ENCODE results near the gene HTR3D.

HTR3D gene

DNA sequence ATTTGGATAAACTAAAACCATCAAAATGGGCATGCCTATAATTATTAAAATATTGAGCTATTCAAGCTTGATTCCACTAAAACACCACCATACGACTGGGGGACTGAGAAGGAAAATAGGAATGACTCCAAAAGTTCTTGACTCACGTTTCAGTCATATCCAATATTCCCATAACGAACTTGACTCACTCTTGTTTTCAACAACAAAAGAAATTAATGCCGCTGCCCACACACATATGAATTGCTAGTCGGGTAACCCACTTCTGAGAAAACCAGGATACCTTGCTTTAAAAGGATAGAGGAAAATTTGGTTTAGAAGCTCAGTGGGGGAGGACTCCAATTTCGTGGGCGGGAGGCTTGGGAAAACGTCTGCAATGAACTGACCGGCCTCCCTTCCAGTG lies 26.5 kb downstream of the HTR3D start:
- Histone ChIP-seq H3K27me3 (ENCODE audit: control insufficient read depth, low read length) (no peaks in the 10 kb centered on the region), H3K9me2 (replicated peaks; ENCODE audit: control insufficient read depth, low read length) (no peaks in the 10 kb centered on the region), H3K36me3 (ENCODE audit: control insufficient read depth, low read length) (no peaks in the 10 kb centered on the region), H3K27ac (ENCODE audit: low read depth, low read length) (no peak overlapping the region), H3K4me2 (ENCODE audit: low read length) (no peak overlapping the region), H3K4me1 (ENCODE audit: control insufficient read depth, low read length) (no peaks in the 10 kb centered on the region), H3F3A (ENCODE audit: control insufficient read depth, insufficient read depth) (no peaks in the 10 kb centered on the region), H4K20me1 (ENCODE audit: control insufficient read depth, insufficient read depth, low read depth, low read length) (no peaks in the 10 kb centered on the region), H3K4me3 (ENCODE audit: low read length) (no peak overlapping the region), H3K79me2 (ENCODE audit: control insufficient read depth, low read length) (no peaks in the 10 kb centered on the region), H3K9me3 (ENCODE audit: control insufficient read depth, insufficient read depth, low read length) (no peaks in the 10 kb centered on the region)
- TF ChIP-seq EZH2phosphoT487 (IDR thresholded peaks at IDR 0.05; ENCODE audit: borderline replicate concordance, low read length) = no peak
- TF ChIP-seq, protein P1, sequence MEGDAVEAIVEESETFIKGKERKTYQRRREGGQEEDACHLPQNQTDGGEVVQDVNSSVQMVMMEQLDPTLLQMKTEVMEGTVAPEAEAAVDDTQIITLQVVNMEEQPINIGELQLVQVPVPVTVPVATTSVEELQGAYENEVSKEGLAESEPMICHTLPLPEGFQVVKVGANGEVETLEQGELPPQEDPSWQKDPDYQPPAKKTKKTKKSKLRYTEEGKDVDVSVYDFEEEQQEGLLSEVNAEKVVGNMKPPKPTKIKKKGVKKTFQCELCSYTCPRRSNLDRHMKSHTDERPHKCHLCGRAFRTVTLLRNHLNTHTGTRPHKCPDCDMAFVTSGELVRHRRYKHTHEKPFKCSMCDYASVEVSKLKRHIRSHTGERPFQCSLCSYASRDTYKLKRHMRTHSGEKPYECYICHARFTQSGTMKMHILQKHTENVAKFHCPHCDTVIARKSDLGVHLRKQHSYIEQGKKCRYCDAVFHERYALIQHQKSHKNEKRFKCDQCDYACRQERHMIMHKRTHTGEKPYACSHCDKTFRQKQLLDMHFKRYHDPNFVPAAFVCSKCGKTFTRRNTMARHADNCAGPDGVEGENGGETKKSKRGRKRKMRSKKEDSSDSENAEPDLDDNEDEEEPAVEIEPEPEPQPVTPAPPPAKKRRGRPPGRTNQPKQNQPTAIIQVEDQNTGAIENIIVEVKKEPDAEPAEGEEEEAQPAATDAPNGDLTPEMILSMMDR (IDR thresholded peaks at IDR 0.05; ENCODE audit: low read depth, low read length, poor library complexity, severe bottlenecking) = no peak

DNA sequence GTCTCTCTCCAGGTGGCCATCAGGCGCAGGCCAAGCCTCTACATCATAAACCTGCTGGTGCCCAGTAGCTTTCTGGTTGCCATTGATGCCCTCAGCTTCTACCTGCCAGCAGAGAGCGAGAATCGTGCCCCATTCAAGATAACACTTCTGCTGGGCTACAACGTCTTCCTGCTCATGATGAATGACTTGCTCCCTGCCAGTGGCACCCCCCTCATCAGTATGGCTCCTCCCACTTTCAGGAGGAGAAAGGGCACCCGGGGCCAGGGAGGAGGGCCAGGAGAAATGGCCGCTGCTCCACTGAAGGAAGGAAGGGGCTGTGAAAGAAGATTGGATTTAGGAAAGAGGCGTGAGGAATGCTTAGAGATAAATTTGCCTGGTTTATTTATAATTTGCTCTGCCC lies 27.9 kb downstream of the HTR3D start:
- no peak overlapping the region for H3K4me2 ChIP-seq (ENCODE audit: low read length)
- TF ChIP-seq, protein P1 (IDR thresholded peaks at IDR 0.05; ENCODE audit: low read depth, low read length, poor library complexity, severe bottlenecking) = no peak
- TF ChIP-seq EZH2phosphoT487 (IDR thresholded peaks at IDR 0.05; ENCODE audit: borderline replicate concordance, low read length) = no peak
- no peaks in the 10 kb centered on the region for H3K4me1 ChIP-seq (ENCODE audit: control insufficient read depth, low read length)
- H3K9me2 ChIP-seq (replicated peaks; ENCODE audit: control insufficient read depth, low read length) = no peaks in the 10 kb centered on the region
- no peaks in the 10 kb centered on the region for H3K36me3 ChIP-seq (ENCODE audit: control insufficient read depth, low read length)
- no peaks in the 10 kb centered on the region for H3K9me3 ChIP-seq (ENCODE audit: control insufficient read depth, insufficient read depth, low read length)
- H3F3A ChIP-seq (ENCODE audit: control insufficient read depth, insufficient read depth) = no peaks in the 10 kb centered on the region
- no peaks in the 10 kb centered on the region for H3K79me2 ChIP-seq (ENCODE audit: control insufficient read depth, low read length)
- H3K27ac ChIP-seq (ENCODE audit: low read depth, low read length) = no peak overlapping the region
- H4K20me1 ChIP-seq (ENCODE audit: control insufficient read depth, insufficient read depth, low read depth, low read length) = no peaks in the 10 kb centered on the region
- no peak overlapping the region for H3K4me3 ChIP-seq (ENCODE audit: low read length)
- H3K27me3 ChIP-seq (ENCODE audit: control insufficient read depth, low read length) = peaks cover 4% of the 10 kb centered on the region

DNA sequence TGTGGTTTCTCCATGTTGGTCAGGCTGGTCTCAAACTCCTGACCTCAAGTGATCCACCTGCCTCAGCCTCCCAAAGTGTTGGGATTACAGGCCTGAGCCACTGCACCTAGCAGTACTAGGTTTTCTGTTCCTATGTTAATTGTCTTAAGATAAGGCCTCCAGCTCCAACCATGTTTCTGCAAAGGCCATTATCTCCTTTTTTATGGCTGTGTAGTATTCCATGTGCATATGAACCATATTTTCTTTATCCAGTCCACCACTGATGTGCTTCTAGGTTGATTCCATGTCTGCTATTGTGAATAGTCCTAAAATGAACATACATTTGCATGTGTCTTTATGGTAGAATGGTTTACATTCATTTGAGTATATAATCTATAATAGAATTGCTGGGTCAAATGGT lies 31.1 kb downstream of the HTR3D start:
- Histone ChIP-seq H3K79me2 (ENCODE audit: control insufficient read depth, low read length) (no peaks in the 10 kb centered on the region), H3F3A (ENCODE audit: control insufficient read depth, insufficient read depth) (no peaks in the 10 kb centered on the region), H3K27me3 (ENCODE audit: control insufficient read depth, low read length) (peaks cover 4% of the 10 kb centered on the region), H4K20me1 (ENCODE audit: control insufficient read depth, insufficient read depth, low read depth, low read length) (no peaks in the 10 kb centered on the region), H3K9me3 (ENCODE audit: control insufficient read depth, insufficient read depth, low read length) (no peaks in the 10 kb centered on the region), H3K4me2 (ENCODE audit: low read length) (no peak overlapping the region), H3K4me1 (ENCODE audit: control insufficient read depth, low read length) (no peaks in the 10 kb centered on the region), H3K27ac (ENCODE audit: low read depth, low read length) (no peak overlapping the region), H3K4me3 (ENCODE audit: low read length) (no peak overlapping the region), H3K36me3 (ENCODE audit: control insufficient read depth, low read length) (no peaks in the 10 kb centered on the region), H3K9me2 (replicated peaks; ENCODE audit: control insufficient read depth, low read length) (no peaks in the 10 kb centered on the region)
- TF ChIP-seq, protein P1 (IDR thresholded peaks at IDR 0.05; ENCODE audit: low read depth, low read length, poor library complexity, severe bottlenecking) = no peak
- TF ChIP-seq EZH2phosphoT487 (IDR thresholded peaks at IDR 0.05; ENCODE audit: borderline replicate concordance, low read length) = no peak

DNA sequence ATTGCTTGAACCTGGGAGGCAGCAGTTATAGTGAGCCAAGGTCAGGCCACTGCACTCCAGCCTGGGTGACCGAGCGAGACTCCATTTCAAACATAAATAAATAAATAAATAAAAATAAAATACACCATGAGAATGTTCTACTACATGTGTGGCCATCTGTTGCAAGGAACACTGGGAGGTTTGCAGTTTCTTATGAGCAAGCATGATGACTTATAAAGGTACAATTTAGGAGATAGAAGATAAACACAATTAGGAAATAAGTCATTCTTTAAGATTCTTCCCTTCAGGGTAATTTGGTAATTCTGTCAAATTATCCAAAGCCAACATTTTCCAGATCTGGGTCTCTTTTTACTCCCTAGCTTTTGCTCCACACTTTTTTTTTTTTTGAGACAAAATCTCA lies 34.7 kb downstream of the HTR3D start:
- no peak for TF ChIP-seq EZH2phosphoT487 (IDR thresholded peaks at IDR 0.05; ENCODE audit: borderline replicate concordance, low read length)
- TF ChIP-seq, protein P1 (IDR thresholded peaks at IDR 0.05; ENCODE audit: low read depth, low read length, poor library complexity, severe bottlenecking) = no peak
- Histone ChIP-seq H3K9me3 (ENCODE audit: control insufficient read depth, insufficient read depth, low read length) (no peaks in the 10 kb centered on the region; the same call in 1 of the 2 replicates), H3K9me2 (replicated peaks; ENCODE audit: control insufficient read depth, low read length) (no peaks in the 10 kb centered on the region), H3K36me3 (ENCODE audit: control insufficient read depth, low read length) (no peaks in the 10 kb centered on the region), H3K79me2 (ENCODE audit: control insufficient read depth, low read length) (no peaks in the 10 kb centered on the region), H3K4me3 (ENCODE audit: low read length) (no peak overlapping the region), H3F3A (ENCODE audit: control insufficient read depth, insufficient read depth) (no peaks in the 10 kb centered on the region), H3K27ac (ENCODE audit: low read depth, low read length) (no peak overlapping the region), H3K4me2 (ENCODE audit: low read length) (no peak overlapping the region), H3K27me3 (ENCODE audit: control insufficient read depth, low read length) (peaks cover 4% of the 10 kb centered on the region), H3K4me1 (ENCODE audit: control insufficient read depth, low read length) (no peaks in the 10 kb centered on the region), H4K20me1 (ENCODE audit: control insufficient read depth, insufficient read depth, low read depth, low read length) (no peaks in the 10 kb centered on the region)
